Loucy (cell line): ENCODE measurements around the gene BEGAIN.

Experiments used
- H2AFZ ChIP-seq: fragments of 200-600 bp; sonication (generic); 2 replicates; pipeline ENCODE4 v1.6.0; 2016; ENCODE audit warnings: antibody characterized with exemption, mild to moderate bottlenecking, low read length, moderate library complexity
- H3F3A ChIP-seq: fragments of 200-600 bp; 2 replicates; pipeline ENCODE4 v1.6.0; 2016; ENCODE audit warnings: antibody characterized with exemption, low read depth, mild to moderate bottlenecking
- H3K27me3 ChIP-seq: fragments of 200-600 bp; sonication (generic); 2 replicates; pipeline ENCODE4 v1.6.1; 2014; ENCODE audit warnings: low read length, mild to moderate bottlenecking; ENCODE audit not compliant: insufficient read depth, poor library complexity, severe bottlenecking
- H3K36me3 ChIP-seq: fragments of 200-600 bp; sonication (generic); 2 replicates; pipeline ENCODE4 v1.6.1; 2016; ENCODE audit warnings: low read length; ENCODE audit not compliant: insufficient read depth
- H3K4me1 ChIP-seq: fragments of 200-600 bp; sonication (generic); 2 replicates; pipeline ENCODE4 v1.5.1; 2014; ENCODE audit warnings: low read length, mild to moderate bottlenecking; ENCODE audit not compliant: insufficient read depth, poor library complexity, severe bottlenecking
- H3K4me2 ChIP-seq: fragments of 200-600 bp; sonication (generic); 2 replicates; pipeline ENCODE4 v1.6.0; 2014; ENCODE audit warnings: antibody characterized with exemption, low read length, low read depth, mild to moderate bottlenecking; ENCODE audit not compliant: poor library complexity, severe bottlenecking
- H3K4me3 ChIP-seq: fragments of 200-600 bp; sonication (generic); 2 replicates; pipeline ENCODE4 v1.5.1; 2014; ENCODE audit warnings: low read length, mild to moderate bottlenecking, mixed read lengths; ENCODE audit not compliant: poor library complexity, severe bottlenecking
- H3K79me2 ChIP-seq: fragments of 200-600 bp; sonication (generic); 2 replicates; pipeline ENCODE4 v1.6.1; 2014; ENCODE audit warnings: low read length; ENCODE audit not compliant: insufficient read depth
- H3K9ac ChIP-seq: fragments of 200-600 bp; sonication (generic); 2 replicates; pipeline ENCODE4 v1.6.0; 2014; ENCODE audit warnings: mild to moderate bottlenecking, low read depth, low read length, moderate library complexity; ENCODE audit not compliant: poor library complexity, severe bottlenecking
- H3K9me2 ChIP-seq: fragments of 200-600 bp; sonication (generic); replicated peaks from 2 replicates; pipeline ENCODE4 v1.6.1; 2016; ENCODE audit warnings: low read depth, low read length, mixed read lengths
- H3K9me3 ChIP-seq: fragments of 200-600 bp; sonication (generic); 2 replicates; pipeline ENCODE4 v1.6.1; 2014; ENCODE audit warnings: mild to moderate bottlenecking, antibody characterized with exemption, low read length, low read depth; ENCODE audit not compliant: insufficient read depth
- H4K20me1 ChIP-seq: fragments of 200-600 bp; sonication (generic); 2 replicates; pipeline ENCODE4 v1.6.0; 2014; ENCODE audit warnings: antibody characterized with exemption, low read length, mild to moderate bottlenecking; ENCODE audit not compliant: insufficient read depth, poor library complexity, severe bottlenecking
- EZH2phosphoT487 ChIP-seq: fragments of 200-600 bp; IDR thresholded peaks from 2 replicates; pipeline ENCODE4 v1.6.1; 2018; ENCODE audit warnings: antibody characterized with exemption, mild to moderate bottlenecking, moderate library complexity, borderline replicate concordance
- TF ChIP-seq, protein P1 (sequence below): fragments of 200-600 bp; sonication (generic); conservative IDR thresholded peaks from 2 replicates; pipeline ENCODE4 v1.5.1; 2014; ENCODE audit warnings: mild to moderate bottlenecking, antibody characterized with exemption, low read length

BEGAIN gene

GRCh38 chr14:100603341-100604120, 16.3 kb upstream of the BEGAIN start:
- Histone ChIP-seq H3K4me2 (no peak overlapping the region), H3K9ac (no peak overlapping the region), H3K79me2 (no peaks in the 10 kb centered on the region), H2AFZ (no peak overlapping the region), H3F3A (no peaks in the 10 kb centered on the region), H3K9me2 (no peaks in the 10 kb centered on the region), H3K4me1 (no peaks in the 10 kb centered on the region), H4K20me1 (no peaks in the 10 kb centered on the region), H3K27me3 (no peaks in the 10 kb centered on the region), H3K9me3 (peaks cover 10% of the 10 kb centered on the region; the same call in 1 of the 2 replicates), H3K4me3 (no peak overlapping the region), H3K36me3 (no peaks in the 10 kb centered on the region)
- TF ChIP-seq, protein P1, sequence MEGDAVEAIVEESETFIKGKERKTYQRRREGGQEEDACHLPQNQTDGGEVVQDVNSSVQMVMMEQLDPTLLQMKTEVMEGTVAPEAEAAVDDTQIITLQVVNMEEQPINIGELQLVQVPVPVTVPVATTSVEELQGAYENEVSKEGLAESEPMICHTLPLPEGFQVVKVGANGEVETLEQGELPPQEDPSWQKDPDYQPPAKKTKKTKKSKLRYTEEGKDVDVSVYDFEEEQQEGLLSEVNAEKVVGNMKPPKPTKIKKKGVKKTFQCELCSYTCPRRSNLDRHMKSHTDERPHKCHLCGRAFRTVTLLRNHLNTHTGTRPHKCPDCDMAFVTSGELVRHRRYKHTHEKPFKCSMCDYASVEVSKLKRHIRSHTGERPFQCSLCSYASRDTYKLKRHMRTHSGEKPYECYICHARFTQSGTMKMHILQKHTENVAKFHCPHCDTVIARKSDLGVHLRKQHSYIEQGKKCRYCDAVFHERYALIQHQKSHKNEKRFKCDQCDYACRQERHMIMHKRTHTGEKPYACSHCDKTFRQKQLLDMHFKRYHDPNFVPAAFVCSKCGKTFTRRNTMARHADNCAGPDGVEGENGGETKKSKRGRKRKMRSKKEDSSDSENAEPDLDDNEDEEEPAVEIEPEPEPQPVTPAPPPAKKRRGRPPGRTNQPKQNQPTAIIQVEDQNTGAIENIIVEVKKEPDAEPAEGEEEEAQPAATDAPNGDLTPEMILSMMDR: no peak
- TF ChIP-seq EZH2phosphoT487: no peak

- Histone ChIP-seq H3F3A (no peaks in the 10 kb centered on the region), H3K9me3 (peaks cover 10% of the 10 kb centered on the region; the same call in 1 of the 2 replicates), H3K4me3 (no peak overlapping the region), H2AFZ (no peak overlapping the region), H3K79me2 (no peaks in the 10 kb centered on the region), H3K9me2 (no peaks in the 10 kb centered on the region), H3K9ac (no peak overlapping the region), H3K4me2 (no peak overlapping the region), H3K36me3 (no peaks in the 10 kb centered on the region), H4K20me1 (no peaks in the 10 kb centered on the region), H3K27me3 (no peaks in the 10 kb centered on the region), H3K4me1 (no peaks in the 10 kb centered on the region)
- TF ChIP-seq, protein P1: no peak
- no peak for TF ChIP-seq EZH2phosphoT487
Observed at GRCh38 chr14:100602621-100603230, 15.5 kb upstream of the BEGAIN start.

DNA sequence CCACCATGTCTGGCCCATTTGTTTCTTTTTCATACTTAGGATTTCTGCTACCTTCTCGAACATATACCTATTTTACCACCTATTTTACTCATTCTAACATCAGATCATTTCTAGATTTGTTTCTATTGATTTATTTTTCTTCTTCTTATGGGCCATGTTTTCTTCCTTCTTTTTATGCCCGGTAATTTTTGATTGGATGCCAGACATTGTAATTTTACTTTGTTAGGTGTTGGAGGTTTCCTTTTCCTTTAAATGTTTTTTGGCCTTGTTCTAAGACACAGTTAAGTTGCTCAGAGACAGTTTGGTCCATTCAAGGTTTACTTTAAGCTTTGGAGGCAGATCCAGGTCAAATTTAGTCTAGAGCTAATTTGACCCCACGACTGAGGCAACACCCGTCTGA, 14.7 kb upstream of the BEGAIN start:
- H2AFZ ChIP-seq: no peak overlapping the region

More for the DNA sequence above, 14.7 kb upstream of the BEGAIN start:
- H3K4me1 ChIP-seq: no peaks in the 10 kb centered on the region
- no peak overlapping the region for H3K4me3 ChIP-seq
- peaks cover 10% of the 10 kb centered on the region; the same call in 1 of the 2 replicates for H3K9me3 ChIP-seq
- no peaks in the 10 kb centered on the region for H3K79me2 ChIP-seq
- no peaks in the 10 kb centered on the region for H3K27me3 ChIP-seq
- H4K20me1 ChIP-seq: no peaks in the 10 kb centered on the region
- no peaks in the 10 kb centered on the region for H3K36me3 ChIP-seq
- no peak overlapping the region for H3K4me2 ChIP-seq
- no peaks in the 10 kb centered on the region for H3F3A ChIP-seq
- no peak overlapping the region for H3K9ac ChIP-seq
- no peaks in the 10 kb centered on the region for H3K9me2 ChIP-seq
- TF ChIP-seq EZH2phosphoT487: no peak
- TF ChIP-seq, protein P1: no peak
